Fibroblast of lung (primary cell): ENCODE measurements around the gene WNK2.

Experiments
- CTCF ChIP-seq, 2 donors: IDR thresholded peaks in 1 of 2; conservative IDR thresholded peaks in 1 of 2; 1 replicate in 1 of 2; 2 replicates in 1 of 2; pipeline ENCODE4 v1.5.1; 2011 to 2012; ENCODE audit warnings: low read length in 2 of 2, control low read depth in 1 of 2, inconsistent platforms in 1 of 2, low read depth in 1 of 2, mild to moderate bottlenecking in 1 of 2
- EZH2 ChIP-seq: IDR thresholded peaks from 2 replicates; pipeline ENCODE4 v1.5.1; 2012; ENCODE audit warnings: low read length, control low read depth, mild to moderate bottlenecking; ENCODE audit errors: missing control alignments

- TF ChIP-seq CTCF (conservative IDR thresholded peaks at IDR 0.05 in 1 of 2, IDR thresholded peaks at IDR 0.05 in 1 of 2; ENCODE audit: low read depth in 1 of 2, low read length in 2 of 2): no peak
- TF ChIP-seq EZH2: no peak
Observed at GRCh38 chr9:93254806-93255493, 71.0 kb downstream of the WNK2 start.
